Measurements from ENCODE around the gene RNASE4.

DNA sequence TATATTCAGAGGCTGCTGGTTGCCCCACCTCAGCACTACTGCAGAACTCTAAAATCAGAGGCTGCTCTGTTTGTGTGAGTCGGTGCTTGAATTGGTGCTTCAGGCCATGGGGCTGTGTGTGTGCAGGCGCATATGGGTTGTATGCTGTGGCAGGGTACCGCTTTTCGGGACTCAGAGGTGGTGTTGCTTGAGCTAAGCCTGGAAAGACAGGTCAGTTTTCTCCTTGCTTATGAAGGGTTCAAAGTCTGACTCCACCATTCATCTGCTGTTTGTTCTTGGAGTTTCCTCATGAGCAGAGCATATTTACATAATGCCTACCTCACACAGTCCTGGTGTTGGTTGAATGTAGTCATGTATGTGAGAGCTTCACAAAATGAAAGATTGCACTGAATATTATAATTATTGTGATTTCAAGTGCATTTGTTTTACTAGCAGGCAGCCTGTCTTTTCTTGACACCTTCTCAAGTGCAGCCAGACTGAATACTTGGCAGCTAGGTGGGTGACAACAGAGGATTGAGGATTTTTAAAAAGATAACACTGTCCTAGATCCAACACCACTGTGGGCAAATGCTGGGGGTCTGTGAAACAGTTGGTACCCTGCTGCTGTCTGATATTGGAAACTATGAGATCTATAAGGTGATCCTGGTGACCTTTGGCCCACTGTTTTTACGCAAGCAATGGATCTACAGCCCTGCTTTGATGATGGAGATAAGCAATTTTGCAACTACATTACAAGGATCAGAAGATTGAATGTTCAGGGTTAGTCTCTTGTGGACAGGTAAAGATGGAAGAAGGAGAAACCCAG is 3.2 kb downstream of the RNASE4 start:
- TF ChIP-seq POLR2A (IDR thresholded peaks at IDR 0.05): no peak
- TF ChIP-seq, protein P1, sequence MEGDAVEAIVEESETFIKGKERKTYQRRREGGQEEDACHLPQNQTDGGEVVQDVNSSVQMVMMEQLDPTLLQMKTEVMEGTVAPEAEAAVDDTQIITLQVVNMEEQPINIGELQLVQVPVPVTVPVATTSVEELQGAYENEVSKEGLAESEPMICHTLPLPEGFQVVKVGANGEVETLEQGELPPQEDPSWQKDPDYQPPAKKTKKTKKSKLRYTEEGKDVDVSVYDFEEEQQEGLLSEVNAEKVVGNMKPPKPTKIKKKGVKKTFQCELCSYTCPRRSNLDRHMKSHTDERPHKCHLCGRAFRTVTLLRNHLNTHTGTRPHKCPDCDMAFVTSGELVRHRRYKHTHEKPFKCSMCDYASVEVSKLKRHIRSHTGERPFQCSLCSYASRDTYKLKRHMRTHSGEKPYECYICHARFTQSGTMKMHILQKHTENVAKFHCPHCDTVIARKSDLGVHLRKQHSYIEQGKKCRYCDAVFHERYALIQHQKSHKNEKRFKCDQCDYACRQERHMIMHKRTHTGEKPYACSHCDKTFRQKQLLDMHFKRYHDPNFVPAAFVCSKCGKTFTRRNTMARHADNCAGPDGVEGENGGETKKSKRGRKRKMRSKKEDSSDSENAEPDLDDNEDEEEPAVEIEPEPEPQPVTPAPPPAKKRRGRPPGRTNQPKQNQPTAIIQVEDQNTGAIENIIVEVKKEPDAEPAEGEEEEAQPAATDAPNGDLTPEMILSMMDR (IDR thresholded peaks at IDR 0.05): no peak
- TF ChIP-seq EP300 (IDR thresholded peaks at IDR 0.05): no peak

Measured in upper lobe of left lung (tissue), 4 donors.